Measurements from ENCODE around the gene C15orf61. TPM values are rescaled to one million over a fixed set of nuclear protein-coding genes. Genes with fewer than 3 reads are reported as not detected.

Gene C15orf61
- total RNA-seq, 1 donor from 2014 or later = 13.8 TPM

GRCh38 chr15:67569668-67570067 is 48.7 kb downstream of the C15orf61 start:
- intact Hi-C loops (cut with micrococcal nuclease) = no loop called here
- H3K9me3 ChIP-seq (replicated peaks) = no peaks in the 10 kb centered on the region
- H3K4me3 ChIP-seq = no peak overlapping the region
- no peak for DNase-seq
- H3K27me3 ChIP-seq (ENCODE audit: low read depth) = no peaks in the 10 kb centered on the region
- H3K36me3 ChIP-seq = no peaks in the 10 kb centered on the region
- no peak for TF ChIP-seq CTCF (IDR thresholded peaks at IDR 0.05; ENCODE audit: borderline replicate concordance)
- H3K4me1 ChIP-seq = peaks cover 21% of the 10 kb centered on the region
- H3K27ac ChIP-seq (replicated peaks) = peak overlapping the region; percentile 45

- H3K9me3 ChIP-seq (replicated peaks) = no peaks in the 10 kb centered on the region
- H3K4me3 ChIP-seq = no peak overlapping the region
- DNase-seq = no peak
- intact Hi-C loops (cut with micrococcal nuclease) = no loop called here
- peaks cover 21% of the 10 kb centered on the region for H3K4me1 ChIP-seq
- no peaks in the 10 kb centered on the region for H3K36me3 ChIP-seq
- no peaks in the 10 kb centered on the region for H3K27me3 ChIP-seq (ENCODE audit: low read depth)
- TF ChIP-seq CTCF (IDR thresholded peaks at IDR 0.05; ENCODE audit: borderline replicate concordance) = no peak
- H3K27ac ChIP-seq (replicated peaks) = no peak overlapping the region
Observed at GRCh38 chr15:67570875-67571647, 50.1 kb downstream of the C15orf61 start.

- H3K4me1 ChIP-seq = peaks cover 21% of the 10 kb centered on the region
- H3K27ac ChIP-seq (replicated peaks) = no peak overlapping the region
- H3K36me3 ChIP-seq = no peaks in the 10 kb centered on the region
- no peaks in the 10 kb centered on the region for H3K27me3 ChIP-seq (ENCODE audit: low read depth)
- no peaks in the 10 kb centered on the region for H3K9me3 ChIP-seq (replicated peaks)
- intact Hi-C loops (cut with micrococcal nuclease) = no loop called here
- no peak for TF ChIP-seq CTCF (IDR thresholded peaks at IDR 0.05; ENCODE audit: borderline replicate concordance)
- H3K4me3 ChIP-seq = no peak overlapping the region
- no peak for DNase-seq
Observed at GRCh38 chr15:67571648-67572415, 50.9 kb downstream of the C15orf61 start.

- no peaks in the 10 kb centered on the region for H3K36me3 ChIP-seq
- intact Hi-C loops (cut with micrococcal nuclease) = no loop called here
- no peak for DNase-seq
- H3K4me3 ChIP-seq = no peak overlapping the region
- TF ChIP-seq CTCF (IDR thresholded peaks at IDR 0.05; ENCODE audit: borderline replicate concordance) = no peak
- H3K27ac ChIP-seq (replicated peaks) = no peak overlapping the region
- H3K27me3 ChIP-seq (ENCODE audit: low read depth) = no peaks in the 10 kb centered on the region
- H3K4me1 ChIP-seq = peaks cover 21% of the 10 kb centered on the region
- no peaks in the 10 kb centered on the region for H3K9me3 ChIP-seq (replicated peaks)
Observed at GRCh38 chr15:67573194-67573593, 52.3 kb downstream of the C15orf61 start.

GRCh38 chr15:67575039-67575502 is 54.1 kb downstream of the C15orf61 start:
- intact Hi-C loops (cut with micrococcal nuclease) = no loop called here
- no peak overlapping the region for H3K4me3 ChIP-seq
- H3K9me3 ChIP-seq (replicated peaks) = no peaks in the 10 kb centered on the region
- H3K36me3 ChIP-seq = no peaks in the 10 kb centered on the region
- H3K27ac ChIP-seq (replicated peaks) = no peak overlapping the region
- no peak for DNase-seq
- no peaks in the 10 kb centered on the region for H3K27me3 ChIP-seq (ENCODE audit: low read depth)
- TF ChIP-seq CTCF (IDR thresholded peaks at IDR 0.05; ENCODE audit: borderline replicate concordance) = no peak
- H3K4me1 ChIP-seq = peaks cover 9% of the 10 kb centered on the region
